OCI-M2 (cell line): ENCODE measurements around the gene PRRG3.

ENCODE experiments used
- DNase-seq: peaks from one replicate; lab custom pipeline; 2025; ENCODE audit not compliant: unreplicated experiment; lab: John Stamatoyannopoulos, UW

PRRG3 gene

DNA sequence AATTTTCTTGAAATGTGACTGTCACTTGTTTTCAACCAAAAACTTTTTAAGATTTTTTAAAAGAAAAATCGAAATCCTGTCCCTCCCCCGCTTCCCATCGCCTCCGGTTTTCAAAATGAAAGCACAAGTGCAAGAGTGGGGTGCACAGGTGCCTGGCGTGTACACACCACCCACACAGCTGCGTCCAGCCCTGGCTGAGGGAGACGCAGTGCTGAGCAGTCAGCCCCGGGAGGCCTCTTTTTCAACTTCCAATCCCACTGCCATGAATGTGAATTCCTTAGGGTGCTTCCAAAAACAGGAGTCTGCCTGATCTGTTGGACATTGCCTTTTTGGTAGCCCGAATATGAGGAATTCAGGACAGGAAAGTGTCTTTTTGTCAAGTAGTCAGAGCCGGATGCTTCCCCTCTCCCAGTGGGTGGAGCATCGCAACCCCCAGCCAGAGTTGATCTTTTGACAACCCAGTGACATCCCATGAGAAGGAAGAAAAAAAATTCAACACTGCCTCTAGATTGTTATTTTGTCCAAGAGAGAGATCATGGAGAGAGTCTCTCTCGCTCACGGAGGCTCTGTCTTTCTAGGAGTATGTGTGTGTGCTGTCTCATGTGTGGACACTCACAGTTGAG is 8.9 kb downstream of the PRRG3 start:
- DNase-seq = no peak

DNA sequence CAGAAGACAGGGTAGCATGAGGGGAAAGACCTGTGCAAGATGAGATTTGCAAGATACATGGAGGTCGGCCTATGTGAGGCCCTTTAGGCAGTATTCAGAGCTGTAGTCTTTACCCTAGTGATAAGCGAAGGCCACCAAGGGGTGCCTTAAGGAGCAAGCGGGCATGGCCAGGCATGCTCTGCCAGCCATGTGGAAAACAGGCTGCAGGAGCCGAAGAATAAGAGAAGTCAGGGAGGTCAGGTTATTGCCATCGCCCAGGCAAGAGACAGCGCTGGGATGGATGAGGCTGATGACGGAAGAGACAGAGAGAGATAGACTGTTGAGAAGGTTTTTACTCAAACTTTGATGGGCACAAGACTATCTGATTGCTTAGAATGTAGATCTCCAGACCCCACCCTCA is 13.6 kb downstream of the PRRG3 start:
- no peak for DNase-seq

DNA sequence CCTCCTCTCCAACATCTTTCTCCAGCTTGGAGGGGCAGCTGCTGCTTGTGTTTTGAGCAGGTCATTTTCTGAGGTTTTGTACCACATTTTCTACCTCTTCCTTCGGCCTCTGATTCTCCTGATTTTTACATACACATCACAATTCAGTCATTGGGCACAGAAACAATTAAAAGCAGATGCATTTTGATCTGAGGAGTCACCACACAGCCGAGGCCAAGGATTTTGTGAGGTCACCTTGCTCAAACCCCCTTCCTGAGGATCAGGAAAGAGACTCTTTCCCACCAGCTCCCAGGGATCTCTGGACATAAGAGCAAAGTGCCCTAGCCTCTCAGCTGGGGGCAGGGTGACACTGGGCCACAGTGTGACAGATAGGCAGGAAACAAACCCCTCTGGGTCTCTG is 15.2 kb downstream of the PRRG3 start:
- no peak for DNase-seq

DNA sequence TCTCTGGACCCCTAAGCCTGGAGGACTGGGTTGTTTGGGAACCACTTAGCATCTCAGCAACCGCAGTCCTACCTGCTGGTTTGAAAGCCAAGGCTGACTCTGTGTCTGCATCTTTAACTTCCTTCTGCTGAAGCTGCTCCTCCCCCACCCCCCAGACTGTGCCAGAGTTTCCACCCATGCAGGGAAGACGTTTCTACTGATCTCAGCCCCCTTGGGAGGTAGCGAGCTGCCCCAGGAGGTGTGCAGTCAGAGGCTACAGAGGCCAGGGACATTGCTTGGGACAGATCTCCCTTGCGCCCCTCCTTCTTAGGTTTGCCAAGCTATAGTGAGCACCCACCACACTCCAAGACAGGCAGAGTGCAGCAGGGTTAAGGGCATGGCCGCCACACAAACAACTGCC is 15.9 kb downstream of the PRRG3 start:
- DNase-seq = no peak

DNA sequence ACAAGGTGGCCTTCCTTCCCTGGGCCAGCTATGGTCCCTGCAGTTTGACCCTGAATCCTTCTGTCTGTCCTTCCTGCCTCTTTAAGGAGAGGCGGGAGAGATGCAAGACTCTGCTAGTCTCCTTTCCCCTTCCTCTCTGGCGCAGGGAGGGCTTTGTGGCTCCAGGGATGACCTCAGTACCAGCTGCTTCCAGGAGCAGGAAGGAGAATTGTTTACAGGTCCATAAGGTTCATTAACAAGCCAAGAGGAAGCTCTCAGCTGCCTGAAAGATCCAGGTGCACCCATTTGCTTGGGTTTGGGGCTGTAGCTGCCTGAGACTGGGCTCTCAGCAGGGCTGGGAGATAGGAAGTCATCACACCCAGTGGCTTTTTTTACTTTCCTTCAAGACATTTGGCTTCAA is 16.5 kb downstream of the PRRG3 start:
- no peak for DNase-seq

DNA sequence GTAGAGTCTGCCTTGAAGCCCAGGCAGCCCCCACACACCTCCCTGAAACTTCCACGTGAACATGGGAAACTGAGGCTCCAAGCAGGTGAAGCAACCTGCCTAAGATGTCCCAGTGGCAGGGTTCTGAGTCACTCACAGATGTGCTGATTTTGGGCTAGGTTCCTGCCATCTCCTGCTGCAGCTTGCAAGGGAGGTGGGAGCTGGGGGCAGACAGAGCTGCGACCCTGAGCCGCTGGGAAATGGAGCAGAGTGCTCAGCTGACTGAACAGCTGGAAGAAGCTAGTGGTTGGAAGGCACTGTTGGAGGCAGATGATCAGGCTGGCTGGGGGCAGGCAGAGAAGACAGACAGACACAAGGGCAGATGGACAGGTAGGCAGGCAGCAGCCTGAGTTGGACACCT is 17.0 kb downstream of the PRRG3 start:
- no peak for DNase-seq

DNA sequence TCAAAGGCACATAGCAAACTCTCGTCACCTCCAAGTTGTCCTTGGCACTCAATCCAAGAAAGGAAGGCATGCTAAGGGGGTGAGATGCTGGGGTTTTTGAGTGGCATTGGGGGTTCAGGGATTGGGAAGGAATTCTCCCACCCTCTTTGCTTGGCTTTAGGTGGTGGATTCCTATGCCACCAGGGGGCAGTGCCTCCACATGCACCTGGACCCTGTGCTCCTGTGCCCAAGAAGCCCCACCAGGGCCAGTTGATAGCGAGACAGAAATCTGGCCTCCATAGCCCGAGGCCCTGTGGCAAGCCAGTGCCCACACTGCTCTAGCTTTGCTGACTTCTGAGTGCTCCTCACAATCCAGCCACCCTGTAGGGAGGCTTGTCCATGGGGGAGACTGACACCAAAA is 18.6 kb downstream of the PRRG3 start:
- DNase-seq = no peak

DNA sequence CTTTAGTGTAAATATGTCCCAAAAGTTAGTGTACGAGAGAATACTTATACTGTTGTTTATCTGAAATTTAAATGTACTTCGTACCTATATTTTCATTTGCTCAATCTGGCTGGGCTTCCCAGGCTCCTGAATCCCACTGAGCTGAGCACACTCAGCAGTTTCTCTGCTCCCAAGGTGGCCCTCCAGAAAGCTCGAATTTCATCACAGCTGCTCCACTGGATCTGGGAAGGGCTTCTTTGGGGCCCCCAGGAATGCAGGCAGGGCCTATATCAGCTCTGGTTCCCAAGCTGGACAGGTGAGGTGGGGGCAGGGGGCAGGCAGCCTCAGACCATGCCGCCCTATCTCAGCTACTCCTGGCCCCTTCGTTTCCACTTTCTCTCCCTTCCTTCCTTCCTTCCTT is 19.1 kb downstream of the PRRG3 start:
- no peak for DNase-seq

DNA sequence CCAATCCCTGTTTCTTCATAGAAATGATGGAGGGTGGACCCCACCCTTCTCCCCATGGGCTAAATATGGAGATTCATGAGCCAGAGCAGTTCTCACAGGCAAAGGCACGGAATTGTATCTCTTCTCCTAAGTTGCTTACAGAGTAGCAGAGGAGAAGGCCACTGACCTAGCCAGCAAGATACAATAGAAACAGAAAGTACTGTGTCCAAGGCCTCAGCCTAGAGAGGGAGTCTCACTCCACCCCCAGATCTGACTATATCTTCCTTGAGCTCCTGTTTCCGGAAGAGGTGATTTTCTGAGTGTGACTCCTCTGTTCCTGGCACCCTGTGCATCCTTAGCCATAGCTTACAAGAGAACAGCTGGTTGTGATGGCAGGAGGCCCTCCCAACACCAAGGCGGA is 20.5 kb downstream of the PRRG3 start, which contains the start of gene FATE1:
Gene FATE1, plus strand, starts transcription at position 284 of the 400 bp plus-strand sequence. Its CDS starts 85 bp downstream, at position 369.
- no peak for DNase-seq

DNA sequence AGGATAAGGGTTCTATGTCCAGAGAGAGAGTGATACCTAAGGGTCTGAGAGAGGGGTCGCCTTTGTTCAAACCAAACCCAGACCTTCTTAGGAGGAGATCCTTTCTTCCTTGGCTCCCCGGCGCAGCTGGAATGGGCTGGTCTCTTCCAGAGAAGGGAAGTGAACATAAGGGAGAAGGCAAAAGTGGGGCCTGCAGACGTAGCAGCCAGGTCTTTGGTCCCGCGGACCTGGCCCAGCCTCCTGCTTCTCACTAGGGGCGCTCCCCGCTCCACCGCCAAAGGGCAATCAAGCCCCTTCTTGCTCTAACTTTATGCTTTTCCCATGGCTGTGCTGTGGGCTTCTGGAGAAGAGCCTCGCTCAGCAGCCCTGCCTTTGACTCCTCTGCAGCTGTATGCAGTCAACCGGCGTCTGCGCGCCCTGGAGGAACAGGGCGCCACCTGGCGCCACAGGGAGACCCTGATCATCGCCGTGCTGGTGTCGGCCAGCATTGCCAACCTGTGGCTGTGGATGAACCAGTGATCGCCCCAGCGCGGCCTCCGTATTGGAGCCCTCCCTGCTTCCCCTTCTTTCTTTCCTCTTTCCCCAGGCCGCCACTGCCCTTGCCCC is 27.1 kb downstream of the PRRG3 start:
- DNase-seq = no peak

DNA sequence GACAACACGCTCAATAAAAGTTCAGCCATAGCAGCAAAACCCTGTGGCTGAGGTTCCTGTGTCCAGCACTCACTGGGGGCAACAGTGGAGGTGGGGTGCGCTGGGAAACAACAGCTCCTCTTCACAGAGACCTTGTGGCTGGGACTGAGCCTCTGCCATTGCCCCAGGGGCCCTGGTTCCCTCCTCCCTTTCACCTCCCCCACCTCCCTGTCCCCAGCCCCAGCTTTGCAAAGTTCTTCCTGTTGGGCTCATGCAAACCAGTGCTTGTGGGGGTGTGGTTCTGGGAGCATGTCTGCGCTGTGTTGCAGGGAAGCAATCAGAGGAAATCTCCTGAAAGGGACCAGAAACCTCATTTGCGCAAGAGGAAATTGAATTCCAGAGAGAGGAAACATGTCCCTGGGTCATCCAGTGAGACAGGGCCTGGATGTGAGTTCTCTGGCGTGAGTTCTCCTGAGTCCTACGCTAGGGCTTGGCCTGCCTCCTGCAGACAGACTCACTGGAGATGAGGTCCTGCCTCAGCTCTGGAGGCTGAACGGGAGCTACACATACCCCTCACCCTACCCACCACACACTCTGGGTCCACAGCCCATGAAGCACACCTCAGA is 28.0 kb downstream of the PRRG3 start:
- DNase-seq = no peak

DNA sequence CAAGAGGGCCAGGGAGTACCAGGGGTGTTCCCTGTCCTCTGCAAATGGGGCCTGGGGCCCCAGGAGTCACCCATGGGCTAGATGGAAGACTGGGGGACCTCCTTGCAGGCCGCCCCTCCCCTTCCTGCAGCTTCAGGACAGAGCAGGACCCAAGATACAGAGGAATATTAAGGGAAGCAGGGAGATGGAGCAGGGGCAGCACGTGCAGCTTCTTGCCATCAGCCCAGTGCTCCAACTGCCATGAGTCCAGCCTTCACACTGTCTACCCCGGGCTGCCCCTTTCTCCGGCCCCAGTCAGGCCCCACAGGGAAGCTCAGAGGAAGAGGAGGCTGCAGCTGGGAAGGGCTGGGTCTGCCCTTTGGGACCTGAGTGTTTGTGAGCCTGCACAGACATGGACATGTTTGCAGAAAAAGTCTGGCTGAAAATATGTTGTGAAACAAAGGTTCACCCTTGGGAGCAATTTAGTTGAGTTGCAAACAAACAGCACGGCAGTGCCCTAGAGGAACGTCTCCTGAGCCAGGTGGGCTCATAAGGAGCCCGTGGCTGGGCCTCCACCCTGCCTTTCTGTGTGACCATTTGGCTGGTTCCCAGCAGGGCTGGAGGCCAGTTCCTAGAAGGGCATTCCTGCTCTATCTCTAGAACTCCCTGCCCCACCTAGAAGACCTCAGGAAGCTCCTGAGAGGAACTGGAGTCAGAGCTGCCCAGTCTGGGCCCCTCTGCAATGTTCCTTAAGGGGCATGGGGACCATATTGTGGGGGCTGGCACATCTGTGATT is 29.5 kb downstream of the PRRG3 start:
- no peak for DNase-seq

DNA sequence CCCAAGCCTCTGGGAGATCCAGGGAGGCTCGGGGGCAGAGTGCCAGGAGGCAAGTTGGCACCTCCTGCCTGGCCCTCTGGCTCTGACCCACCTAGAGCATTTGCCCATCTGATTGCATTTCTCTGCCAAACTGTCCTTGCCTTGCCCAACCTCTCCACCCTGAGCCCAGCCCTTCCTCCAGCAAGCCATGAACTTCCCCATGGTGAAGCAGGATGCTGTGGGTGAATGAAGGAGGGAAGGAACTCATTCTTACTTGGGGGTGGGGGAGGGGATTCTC is 30.0 kb downstream of the PRRG3 start:
- no peak for DNase-seq

DNA sequence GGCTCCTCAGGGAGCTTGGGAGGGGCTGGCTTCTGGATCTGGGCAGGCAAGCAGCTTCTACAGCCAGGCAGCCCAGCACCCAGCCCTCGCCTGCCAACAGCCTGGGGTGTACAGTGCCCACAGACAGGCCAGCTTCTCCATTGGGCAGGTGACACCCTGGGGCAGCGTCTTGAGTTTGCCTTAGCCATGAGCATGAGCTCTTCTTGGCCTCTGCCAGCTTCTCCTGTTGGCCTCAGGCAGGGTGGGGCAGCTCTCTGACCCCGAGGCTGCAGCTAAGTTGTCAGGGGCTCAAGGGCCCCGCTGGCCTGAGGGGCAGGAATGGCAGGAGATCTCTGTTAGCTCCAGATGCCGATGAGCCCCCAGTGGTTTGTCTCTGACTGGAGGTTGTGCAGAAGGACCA is 31.5 kb downstream of the PRRG3 start:
- DNase-seq = no peak

DNA sequence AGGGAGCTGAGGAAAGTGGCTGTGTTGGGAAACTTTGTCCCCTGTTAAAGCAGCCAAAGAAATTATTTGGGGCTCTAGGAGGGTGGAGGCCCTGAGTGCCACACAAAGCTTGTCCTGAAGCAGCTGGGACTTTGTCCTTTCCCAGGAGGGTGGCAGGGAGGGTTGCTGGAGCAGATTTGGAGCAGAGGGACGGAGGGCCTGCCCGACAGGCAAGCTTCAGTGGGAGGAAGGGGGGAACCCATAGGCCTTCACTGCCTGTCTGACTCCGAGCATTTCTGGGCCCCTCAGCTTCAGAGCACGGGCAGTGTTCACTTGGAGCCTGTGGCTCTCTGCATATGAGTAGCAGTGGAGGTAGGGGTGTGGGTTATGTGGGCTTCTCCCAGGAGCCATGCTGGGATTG is 32.1 kb downstream of the PRRG3 start:
- no peak for DNase-seq

DNA sequence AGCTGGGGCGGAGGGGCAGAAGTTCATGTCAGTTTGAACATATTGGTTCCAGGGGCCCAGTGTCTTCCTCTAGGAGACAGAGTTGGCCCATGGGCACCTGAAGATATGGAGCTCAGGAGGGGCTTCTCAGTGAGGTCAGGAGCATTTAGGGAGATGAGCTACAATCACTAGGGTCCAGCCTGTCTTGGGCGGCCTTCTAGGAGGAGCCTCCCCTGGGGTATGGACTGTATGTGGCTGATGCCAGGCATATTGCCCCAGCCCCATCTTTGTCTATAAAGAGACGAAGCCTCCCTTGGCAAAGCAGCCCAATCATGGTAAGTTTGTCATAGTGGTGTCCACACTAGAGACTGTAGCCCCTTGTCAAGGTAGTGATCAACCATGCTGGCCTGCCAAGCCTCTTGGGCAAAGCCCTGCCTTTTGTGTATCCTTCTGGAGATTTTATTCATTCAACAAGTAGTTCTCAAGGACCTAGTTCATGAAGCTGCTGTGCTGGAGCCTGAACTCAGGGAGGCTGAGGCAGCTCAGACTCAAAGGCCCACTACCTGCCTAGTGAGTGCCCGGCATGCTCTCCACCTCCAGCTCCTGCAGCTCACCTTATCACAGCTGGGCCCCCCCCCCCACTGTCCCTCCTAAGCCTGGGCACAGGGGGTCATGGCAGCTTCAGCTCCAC is 33.9 kb downstream of the PRRG3 start:
- no peak for DNase-seq

DNA sequence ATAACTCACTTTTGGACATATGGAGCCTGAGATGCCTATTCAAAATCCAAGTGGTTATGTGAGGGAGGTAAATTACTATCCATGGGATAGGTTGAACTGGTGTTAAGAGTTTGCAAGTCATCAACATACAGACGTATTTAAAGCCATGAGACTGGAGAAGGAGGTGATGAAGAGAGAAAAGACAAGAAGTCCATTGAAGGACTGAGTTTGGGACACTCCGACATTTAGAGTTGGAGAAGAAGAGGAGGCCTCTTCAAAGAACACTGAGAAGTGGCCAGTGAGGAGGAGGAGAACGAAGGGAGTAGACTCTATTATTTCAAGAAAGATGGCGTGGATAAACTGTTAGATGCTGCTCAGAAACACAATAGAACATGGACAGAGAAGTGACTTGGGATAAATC is 39.2 kb downstream of the PRRG3 start, which contains the start of gene CNGA2:
Gene CNGA2, plus strand, starts transcription at position 301 of the 400 bp plus-strand sequence. CDS start 3,738 bp downstream, outside the sequence.
- no peak for DNase-seq

DNA sequence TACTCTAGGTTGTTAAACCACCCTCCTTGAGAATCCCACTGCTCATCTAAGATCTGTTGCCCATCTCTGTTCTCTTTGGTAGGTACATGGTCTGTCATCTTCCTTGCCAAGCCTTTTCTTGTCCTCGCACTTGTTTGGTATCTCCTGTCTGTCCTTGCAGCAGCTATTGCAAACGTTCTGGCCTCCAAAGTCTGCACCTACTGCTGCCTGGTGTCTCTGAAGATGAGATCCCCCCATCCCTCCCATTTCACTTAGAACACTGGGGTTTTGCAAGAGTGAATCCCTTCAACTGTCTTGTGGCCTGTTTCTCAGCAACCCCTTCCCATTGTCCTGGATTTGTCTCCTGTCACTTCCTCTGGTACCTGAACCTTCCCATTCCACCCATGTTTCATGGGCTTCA is 40.0 kb downstream of the PRRG3 start:
- DNase-seq = no peak

DNA sequence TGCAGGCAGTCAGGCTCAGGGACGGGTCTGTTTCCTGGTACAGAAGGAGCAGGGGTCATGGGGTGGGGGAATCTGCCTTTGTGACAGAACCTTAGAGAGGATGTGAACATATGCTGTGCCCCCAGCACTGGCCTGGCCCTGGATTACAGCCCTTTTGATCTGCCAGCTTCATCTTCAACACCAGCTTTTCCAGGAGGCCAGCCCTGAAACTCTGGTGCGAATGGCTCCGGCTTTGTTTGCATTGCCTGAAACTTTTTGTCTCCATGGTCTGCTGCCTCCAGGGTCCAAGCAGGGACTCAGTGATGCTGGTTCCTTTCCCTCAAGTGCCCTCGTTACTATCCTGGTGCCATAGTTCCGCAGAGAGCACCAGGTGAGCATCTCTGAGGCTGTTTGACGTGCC is 41.4 kb downstream of the PRRG3 start:
- no peak for DNase-seq

DNA sequence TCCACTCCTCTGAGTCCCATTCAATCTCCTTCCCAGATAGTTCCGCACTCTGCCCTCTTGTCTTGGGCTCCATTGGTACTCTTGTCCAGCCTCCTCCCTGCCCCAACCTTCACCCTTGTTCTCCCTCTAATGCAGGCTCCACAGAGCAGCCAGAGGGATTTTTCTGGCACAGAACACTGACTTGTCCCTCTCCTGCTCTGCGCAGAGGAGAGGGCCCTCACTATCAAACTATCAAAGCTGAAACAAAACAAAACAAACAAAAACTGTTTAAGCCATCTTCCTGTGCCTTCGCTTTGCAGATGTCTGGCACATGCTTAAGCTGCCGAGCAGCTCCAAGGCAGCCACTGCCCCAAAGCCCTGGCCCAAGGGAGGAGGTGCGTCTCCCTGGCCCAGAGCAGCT is 42.2 kb downstream of the PRRG3 start:
- DNase-seq = no peak

DNA sequence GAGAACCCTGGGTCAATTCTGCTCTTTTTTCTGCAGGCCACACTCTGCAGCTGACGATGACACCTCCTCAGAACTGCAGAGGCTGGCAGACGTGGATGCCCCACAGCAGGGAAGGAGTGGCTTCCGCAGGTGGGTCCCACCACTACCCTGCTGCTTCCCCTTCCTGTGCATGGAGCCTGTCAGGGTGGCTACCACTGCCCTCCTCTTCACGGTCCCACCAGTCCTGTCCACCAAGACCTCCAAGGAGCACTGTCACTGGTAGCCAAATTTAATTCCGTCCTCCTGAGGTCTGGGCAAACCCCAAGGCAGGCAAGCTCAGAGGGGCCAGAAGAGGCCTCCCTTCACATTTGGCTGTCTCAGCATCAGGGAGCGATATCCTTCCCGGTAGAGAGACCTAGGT is 43.5 kb downstream of the PRRG3 start:
- DNase-seq = no peak

DNA sequence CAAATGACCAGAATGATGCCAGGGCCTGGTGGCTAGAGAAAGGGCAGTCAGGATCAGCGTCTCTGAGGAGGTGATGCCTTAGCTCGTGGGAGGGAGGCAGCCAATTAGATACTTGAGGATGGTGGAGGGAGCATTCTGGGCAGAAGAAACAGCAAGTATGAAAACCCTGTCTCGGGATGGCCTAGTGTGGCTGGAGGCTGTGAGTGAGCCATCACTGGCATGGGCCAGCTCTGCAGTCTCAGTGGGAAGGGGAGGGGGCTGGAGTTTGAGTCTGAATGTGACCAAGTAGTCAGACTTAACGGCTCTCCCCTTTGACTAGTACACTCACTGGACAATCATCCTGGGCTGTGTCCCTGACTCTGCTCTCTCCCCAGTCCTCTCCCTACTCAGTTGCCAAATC is 46.3 kb downstream of the PRRG3 start:
- DNase-seq = no peak
